AG09309 (cell line): ENCODE measurements around the gene CDK4.

Experiments
- DNase-seq: peaks from one replicate; pipeline ENCODE4 v3.0.0-alpha.2; 2010; ENCODE audit warnings: low read depth
- H3K4me3 ChIP-seq: 2 replicates; pipeline ENCODE4 v1.5.1; 2011; ENCODE audit warnings: mild to moderate bottlenecking, low read depth, low read length, moderate library complexity; ENCODE audit not compliant: control insufficient read depth
- TF ChIP-seq, protein P1 (sequence below): IDR thresholded peaks from 2 replicates; pipeline ENCODE4 v1.5.1; 2011; ENCODE audit warnings: mild to moderate bottlenecking, low read depth, low read length, inconsistent platforms; ENCODE audit not compliant: insufficient read depth, control insufficient read depth; ENCODE audit errors: missing control alignments

The CDK4 gene

DNA sequence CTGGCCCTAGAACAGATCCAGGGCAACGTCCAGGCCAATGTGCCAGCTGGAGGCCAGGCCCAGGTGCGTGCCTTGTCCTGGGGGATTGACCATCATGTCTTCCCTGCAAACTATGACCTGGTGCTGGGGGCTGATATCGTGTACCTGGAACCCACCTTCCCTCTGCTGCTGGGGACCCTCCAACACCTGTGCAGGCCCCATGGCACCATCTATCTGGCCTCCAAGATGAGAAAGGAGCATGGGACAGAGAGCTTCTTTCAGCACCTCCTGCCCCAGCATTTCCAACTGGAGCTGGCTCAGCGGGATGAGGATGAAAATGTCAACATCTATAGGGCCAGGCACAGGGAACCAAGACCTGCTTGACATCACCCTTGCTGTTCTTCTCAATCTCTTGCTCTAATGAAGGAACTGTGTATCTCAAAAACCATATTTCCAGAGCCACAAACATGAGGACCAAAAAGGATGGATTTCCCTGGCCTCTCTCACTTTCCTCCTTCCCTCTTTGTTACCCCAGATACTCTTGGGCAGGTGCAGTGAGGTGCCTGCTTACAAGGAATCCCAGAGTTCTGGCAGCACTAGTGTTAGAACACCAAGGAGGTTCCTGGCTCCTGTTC lies 28.3 kb upstream of the CDK4 start:
- TF ChIP-seq, protein P1, sequence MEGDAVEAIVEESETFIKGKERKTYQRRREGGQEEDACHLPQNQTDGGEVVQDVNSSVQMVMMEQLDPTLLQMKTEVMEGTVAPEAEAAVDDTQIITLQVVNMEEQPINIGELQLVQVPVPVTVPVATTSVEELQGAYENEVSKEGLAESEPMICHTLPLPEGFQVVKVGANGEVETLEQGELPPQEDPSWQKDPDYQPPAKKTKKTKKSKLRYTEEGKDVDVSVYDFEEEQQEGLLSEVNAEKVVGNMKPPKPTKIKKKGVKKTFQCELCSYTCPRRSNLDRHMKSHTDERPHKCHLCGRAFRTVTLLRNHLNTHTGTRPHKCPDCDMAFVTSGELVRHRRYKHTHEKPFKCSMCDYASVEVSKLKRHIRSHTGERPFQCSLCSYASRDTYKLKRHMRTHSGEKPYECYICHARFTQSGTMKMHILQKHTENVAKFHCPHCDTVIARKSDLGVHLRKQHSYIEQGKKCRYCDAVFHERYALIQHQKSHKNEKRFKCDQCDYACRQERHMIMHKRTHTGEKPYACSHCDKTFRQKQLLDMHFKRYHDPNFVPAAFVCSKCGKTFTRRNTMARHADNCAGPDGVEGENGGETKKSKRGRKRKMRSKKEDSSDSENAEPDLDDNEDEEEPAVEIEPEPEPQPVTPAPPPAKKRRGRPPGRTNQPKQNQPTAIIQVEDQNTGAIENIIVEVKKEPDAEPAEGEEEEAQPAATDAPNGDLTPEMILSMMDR: no peak
- no peak overlapping the region for H3K4me3 ChIP-seq
- DNase-seq: no peak

DNA sequence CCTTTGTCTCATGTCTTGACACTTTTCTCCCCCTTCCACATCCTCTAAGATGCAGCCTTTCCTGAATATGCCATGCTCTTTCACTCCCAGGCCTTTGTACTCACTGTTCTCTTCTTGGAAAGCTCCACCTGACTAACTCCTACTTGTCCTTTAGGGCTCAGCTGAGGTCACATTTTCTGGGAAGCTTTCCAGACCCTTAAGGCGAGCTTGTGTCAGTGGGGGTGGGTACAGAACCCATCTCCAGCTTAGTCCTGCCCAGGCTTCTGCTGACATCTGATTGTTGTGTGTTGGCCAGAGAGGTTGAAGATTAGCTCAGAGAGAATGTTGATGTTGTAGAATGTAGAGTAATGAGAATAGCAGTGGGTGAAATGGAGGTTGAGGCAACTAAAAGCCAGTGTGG lies 27.6 kb upstream of the CDK4 start:
- no peak for DNase-seq
- no peak overlapping the region for H3K4me3 ChIP-seq
- TF ChIP-seq, protein P1: no peak

DNA sequence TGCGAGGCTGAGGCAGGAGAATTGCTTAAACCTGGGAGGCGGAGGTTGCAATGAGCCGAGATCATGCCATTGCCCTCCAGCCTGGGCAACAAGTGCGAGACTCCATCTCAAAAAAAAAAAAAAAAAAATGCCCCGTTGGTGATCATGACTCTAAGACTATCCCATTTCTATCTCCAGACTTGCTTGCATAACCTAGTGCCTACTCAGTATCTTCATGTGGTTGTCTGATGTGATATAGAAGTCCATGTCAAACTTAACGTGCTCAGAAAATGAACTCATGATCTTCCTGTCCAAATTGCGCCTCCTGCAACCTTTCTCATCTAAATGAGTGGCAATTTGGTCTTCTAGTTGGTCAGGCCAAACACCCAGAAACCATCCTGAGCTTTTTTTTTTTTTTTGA lies 25.8 kb upstream of the CDK4 start:
- no peak for DNase-seq
- H3K4me3 ChIP-seq: no peak overlapping the region
- TF ChIP-seq, protein P1: no peak

DNA sequence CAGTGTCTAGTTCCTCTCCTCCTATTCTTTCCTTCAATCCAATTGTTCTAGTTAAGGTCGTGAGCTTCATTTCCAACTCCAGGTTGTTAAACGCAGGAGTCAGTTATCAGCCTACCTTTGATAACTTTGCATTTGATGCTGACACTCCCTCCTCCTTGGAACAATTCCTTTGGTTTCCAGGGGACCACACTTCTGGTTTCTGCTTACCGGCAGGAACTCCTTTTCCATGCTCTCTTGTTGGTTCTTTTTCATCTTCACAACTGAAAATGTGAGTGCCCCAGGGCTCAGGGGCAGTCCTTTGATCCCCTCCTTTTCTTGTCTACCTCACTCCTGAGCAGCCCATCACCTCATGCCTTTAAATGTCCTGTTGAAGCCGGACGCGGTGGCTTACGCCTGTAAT lies 25.3 kb upstream of the CDK4 start:
- H3K4me3 ChIP-seq: no peak overlapping the region
- TF ChIP-seq, protein P1: no peak
- no peak for DNase-seq

DNA sequence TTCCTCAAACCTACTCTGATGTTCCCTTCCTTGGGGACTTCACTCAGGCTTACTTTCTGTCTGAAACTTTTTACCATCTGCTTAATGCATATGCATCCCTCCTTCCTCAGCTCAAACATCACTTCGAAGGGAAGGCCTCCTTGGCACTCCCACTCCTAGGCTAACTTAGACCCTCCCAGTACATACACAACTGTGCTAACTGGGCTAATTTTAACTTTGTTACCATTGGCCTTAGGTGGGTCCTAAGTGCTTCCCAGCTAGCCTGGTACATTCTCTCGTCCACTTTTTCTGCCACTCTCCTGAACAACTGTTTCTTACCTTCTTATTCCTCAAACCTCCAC lies 24.1 kb upstream of the CDK4 start:
- H3K4me3 ChIP-seq: no peak overlapping the region
- no peak for DNase-seq
- TF ChIP-seq, protein P1: no peak

DNA sequence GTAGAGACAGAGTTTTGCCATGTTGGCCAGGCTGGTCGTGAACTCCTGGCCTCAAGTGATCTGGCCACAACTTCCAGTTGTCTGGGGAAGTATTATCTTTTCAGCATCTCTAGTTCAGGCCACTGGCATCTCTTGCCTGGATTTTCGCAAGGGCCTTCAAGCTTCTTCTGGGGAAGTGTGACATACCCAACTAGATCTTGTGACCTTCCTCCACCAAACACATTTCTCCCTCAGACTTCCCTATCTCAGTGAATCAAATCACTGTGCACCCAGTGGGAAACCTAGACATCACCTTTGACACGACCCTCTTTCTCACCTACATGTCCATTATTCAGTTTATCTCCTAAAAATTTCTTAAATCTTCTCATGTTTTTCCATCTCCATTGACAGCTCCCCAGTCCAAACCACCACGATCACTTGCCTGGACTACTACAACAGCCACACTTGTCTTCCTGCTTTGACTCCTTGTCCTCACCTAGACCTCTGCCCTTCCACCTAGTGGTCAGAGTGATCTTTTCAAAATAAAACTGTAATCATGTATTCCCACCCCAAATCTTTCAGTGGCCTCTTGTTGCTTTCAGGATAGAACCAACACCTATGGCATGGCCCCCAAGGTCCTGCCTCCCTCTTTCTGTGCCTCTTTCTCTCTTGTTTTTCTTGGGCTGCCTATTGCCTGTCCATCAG lies 23.6 kb upstream of the CDK4 start:
- TF ChIP-seq, protein P1: no peak
- H3K4me3 ChIP-seq: no peak overlapping the region
- DNase-seq: no peak
